ENCODE measurements around the gene ZBTB9.

Gene ZBTB9

GRCh38 chr6:33443025-33443424 lies 11.4 kb upstream of the ZBTB9 start:
- H3K27ac ChIP-seq (ENCODE audit: extremely low read depth, low read depth, low read length): no peak overlapping the region
- no peaks in the 10 kb centered on the region for H3K9me3 ChIP-seq (ENCODE audit: control insufficient read depth, insufficient read depth, low read depth, low read length)
- H3K4me1 ChIP-seq (ENCODE audit: control insufficient read depth, insufficient read depth, low read length): no peaks in the 10 kb centered on the region
- peaks cover 0 to 59% of the 10 kb centered on the region in 2 experiments; a peak in 2 of 3 replicates for H3K36me3 ChIP-seq (ENCODE audit: control insufficient read depth in 2 of 2, insufficient read depth in 1 of 2, low read length in 2 of 2)
- TF ChIP-seq ZNF677 (tag by site-specific recombination; IDR thresholded peaks at IDR 0.05) (no peak), ZNF2 (tag by site-specific recombination; IDR thresholded peaks at IDR 0.05) (no peak), ZNF558 (tag by site-specific recombination; IDR thresholded peaks at IDR 0.05) (no peak), SCRT1 (tag by site-specific recombination; IDR thresholded peaks at IDR 0.05; ENCODE audit: borderline replicate concordance) (no peak)
- TF ChIP-seq, protein P1, sequence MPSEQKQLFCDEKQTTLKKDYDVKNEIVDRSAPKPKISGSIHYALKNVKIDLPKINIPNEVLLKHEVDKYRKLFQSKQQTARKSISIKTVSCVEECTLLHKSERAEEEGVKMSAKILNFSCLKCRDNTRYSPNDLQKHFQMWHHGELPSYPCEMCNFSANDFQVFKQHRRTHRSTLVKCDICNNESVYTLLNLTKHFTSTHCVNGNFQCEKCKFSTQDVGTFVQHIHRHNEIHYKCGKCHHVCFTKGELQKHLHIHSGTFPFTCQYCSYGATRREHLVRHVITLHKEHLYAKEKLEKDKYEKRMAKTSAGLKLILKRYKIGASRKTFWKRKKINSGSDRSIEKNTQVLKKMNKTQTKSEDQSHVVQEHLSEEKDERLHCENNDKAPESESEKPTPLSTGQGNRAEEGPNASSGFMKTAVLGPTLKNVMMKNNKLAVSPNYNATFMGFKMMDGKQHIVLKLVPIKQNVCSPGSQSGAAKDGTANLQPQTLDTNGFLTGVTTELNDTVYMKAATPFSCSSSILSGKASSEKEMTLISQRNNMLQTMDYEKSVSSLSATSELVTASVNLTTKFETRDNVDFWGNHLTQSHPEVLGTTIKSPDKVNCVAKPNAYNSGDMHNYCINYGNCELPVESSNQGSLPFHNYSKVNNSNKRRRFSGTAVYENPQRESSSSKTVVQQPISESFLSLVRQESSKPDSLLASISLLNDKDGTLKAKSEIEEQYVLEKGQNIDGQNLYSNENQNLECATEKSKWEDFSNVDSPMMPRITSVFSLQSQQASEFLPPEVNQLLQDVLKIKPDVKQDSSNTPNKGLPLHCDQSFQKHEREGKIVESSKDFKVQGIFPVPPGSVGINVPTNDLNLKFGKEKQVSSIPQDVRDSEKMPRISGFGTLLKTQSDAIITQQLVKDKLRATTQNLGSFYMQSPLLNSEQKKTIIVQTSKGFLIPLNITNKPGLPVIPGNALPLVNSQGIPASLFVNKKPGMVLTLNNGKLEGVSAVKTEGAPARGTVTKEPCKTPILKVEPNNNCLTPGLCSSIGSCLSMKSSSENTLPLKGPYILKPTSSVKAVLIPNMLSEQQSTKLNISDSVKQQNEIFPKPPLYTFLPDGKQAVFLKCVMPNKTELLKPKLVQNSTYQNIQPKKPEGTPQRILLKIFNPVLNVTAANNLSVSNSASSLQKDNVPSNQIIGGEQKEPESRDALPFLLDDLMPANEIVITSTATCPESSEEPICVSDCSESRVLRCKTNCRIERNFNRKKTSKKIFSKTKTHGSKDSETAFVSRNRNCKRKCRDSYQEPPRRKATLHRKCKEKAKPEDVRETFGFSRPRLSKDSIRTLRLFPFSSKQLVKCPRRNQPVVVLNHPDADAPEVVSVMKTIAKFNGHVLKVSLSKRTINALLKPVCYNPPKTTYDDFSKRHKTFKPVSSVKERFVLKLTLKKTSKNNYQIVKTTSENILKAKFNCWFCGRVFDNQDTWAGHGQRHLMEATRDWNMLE (tag by site-specific recombination; conservative IDR thresholded peaks at IDR 0.05; ENCODE audit: low read depth): no peak
- no peak overlapping the region for H3K4me3 ChIP-seq (ENCODE audit: low read depth, low read length)
- ChIA-PET CTCF (interaction anchor here (0.6 kb wide), 1 partner anchor 21 kb away, joined by 3 read pairs; no protein-coding TSS in a partner anchor), POLR2A (interaction anchor here (0.9 kb wide), 1 partner anchor 13 kb away, joined by 3 read pairs; no protein-coding TSS in a partner anchor)

- no peak overlapping the region for H3K27ac ChIP-seq (ENCODE audit: extremely low read depth, low read depth, low read length)
- ChIA-PET CTCF (interaction anchor here (0.6 to 0.9 kb wide), 2 partner anchors 7 to 53 kb away, joined by 3 to 6 read pairs; no protein-coding TSS in a partner anchor), POLR2A (interaction anchor here (1.0 to 3.2 kb wide), 3 partner anchors 11 to 18 kb away, joined by 5 to 26 read pairs (median 5); partner anchors contain the start of gene ZBTB9)
These were observed 10.5 kb upstream of the ZBTB9 start for GRCh38 chr6:33443619-33444504.

More at GRCh38 chr6:33443619-33444504, 10.5 kb upstream of the ZBTB9 start:
- TF ChIP-seq GLIS1 (tag by site-specific recombination; IDR thresholded peaks at IDR 0.05) (no peak), KLF1 (tag by site-specific recombination; IDR thresholded peaks at IDR 0.05) (no peak), ZNF157 (tag by site-specific recombination; IDR thresholded peaks at IDR 0.05) (no peak), ZNF433 (tag by site-specific recombination; IDR thresholded peaks at IDR 0.05; ENCODE audit: low read depth) (no peak)
- TF ChIP-seq, protein P2, sequence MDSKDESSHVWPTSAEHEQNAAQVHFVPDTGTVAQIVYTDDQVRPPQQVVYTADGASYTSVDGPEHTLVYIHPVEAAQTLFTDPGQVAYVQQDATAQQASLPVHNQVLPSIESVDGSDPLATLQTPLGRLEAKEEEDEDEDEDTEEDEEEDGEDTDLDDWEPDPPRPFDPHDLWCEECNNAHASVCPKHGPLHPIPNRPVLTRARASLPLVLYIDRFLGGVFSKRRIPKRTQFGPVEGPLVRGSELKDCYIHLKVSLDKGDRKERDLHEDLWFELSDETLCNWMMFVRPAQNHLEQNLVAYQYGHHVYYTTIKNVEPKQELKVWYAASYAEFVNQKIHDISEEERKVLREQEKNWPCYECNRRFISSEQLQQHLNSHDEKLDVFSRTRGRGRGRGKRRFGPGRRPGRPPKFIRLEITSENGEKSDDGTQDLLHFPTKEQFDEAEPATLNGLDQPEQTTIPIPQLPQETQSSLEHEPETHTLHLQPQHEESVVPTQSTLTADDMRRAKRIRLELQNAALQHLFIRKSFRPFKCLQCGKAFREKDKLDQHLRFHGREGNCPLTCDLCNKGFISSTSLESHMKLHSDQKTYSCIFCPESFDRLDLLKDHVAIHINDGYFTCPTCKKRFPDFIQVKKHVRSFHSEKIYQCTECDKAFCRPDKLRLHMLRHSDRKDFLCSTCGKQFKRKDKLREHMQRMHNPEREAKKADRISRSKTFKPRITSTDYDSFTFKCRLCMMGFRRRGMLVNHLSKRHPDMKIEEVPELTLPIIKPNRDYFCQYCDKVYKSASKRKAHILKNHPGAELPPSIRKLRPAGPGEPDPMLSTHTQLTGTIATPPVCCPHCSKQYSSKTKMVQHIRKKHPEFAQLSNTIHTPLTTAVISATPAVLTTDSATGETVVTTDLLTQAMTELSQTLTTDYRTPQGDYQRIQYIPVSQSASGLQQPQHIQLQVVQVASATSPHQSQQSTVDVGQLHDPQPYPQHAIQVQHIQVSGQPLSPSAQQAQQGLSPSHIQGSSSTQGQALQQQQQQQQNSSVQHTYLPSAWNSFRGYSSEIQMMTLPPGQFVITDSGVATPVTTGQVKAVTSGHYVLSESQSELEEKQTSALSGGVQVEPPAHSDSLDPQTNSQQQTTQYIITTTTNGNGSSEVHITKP (tag by site-specific recombination; IDR thresholded peaks at IDR 0.05): 0 out of 2 replicates have a peak, but pooled peaks have one; percentile 20
- Histone ChIP-seq H3K4me3 (ENCODE audit: low read depth, low read length) (no peak overlapping the region), H3K4me1 (ENCODE audit: control insufficient read depth, insufficient read depth, low read length) (no peaks in the 10 kb centered on the region), H3K9me3 (ENCODE audit: control insufficient read depth, insufficient read depth, low read depth, low read length) (no peaks in the 10 kb centered on the region), H3K36me3 (ENCODE audit: control insufficient read depth in 2 of 2, insufficient read depth in 1 of 2, low read length in 2 of 2) (peaks cover 0 to 56% of the 10 kb centered on the region in 2 experiments; a peak in 2 of 3 replicates)
